ENCODE measurements around the gene STAM2.
"Not testable (repeated sequence)": the region's sequence is repeated elsewhere in the genome, so short reads cannot be mapped to it uniquely, and the experiment has no call there.

The STAM2 gene

GRCh38 chr2:152165306-152165705 lies 10.3 kb downstream of the STAM2 start:
- DNase-seq = no peak
- peaks cover 16% of the 10 kb centered on the region for H3K4me1 Mint-ChIP-seq
- no peaks in the 10 kb centered on the region for H3K27me3 Mint-ChIP-seq
- H3K9me3 Mint-ChIP-seq = peaks cover 2% of the 10 kb centered on the region
- CTCF ChIA-PET = interaction anchor here (0.7 to 1.0 kb wide), 2 partner anchors 10 to 473 kb away, joined by 3 to 4 read pairs; partner anchors contain the start of gene STAM2
- H3K4me3 Mint-ChIP-seq = no peak overlapping the region
- peak overlapping the region; percentile 5 for H3K27ac Mint-ChIP-seq
- peaks cover 6% of the 10 kb centered on the region for H3K36me3 Mint-ChIP-seq

- CTCF ChIA-PET, H3K4me3 Mint-ChIP-seq, H3K9me3 Mint-ChIP-seq, H3K36me3 Mint-ChIP-seq, H3K27ac Mint-ChIP-seq, H3K27me3 Mint-ChIP-seq, DNase-seq: not testable (repeated sequence)
- H3K4me1 Mint-ChIP-seq = peaks cover 13% of the 10 kb centered on the region
These were observed 11.9 kb downstream of the STAM2 start for GRCh38 chr2:152163669-152164068.

- no peak for DNase-seq
- H3K4me3 Mint-ChIP-seq = no peak overlapping the region
- no peak overlapping the region for H3K27ac Mint-ChIP-seq
- peaks cover 9% of the 10 kb centered on the region for H3K4me1 Mint-ChIP-seq
- H3K36me3 Mint-ChIP-seq = peaks cover 16% of the 10 kb centered on the region
- no peaks in the 10 kb centered on the region for H3K27me3 Mint-ChIP-seq
- peaks cover 5% of the 10 kb centered on the region for H3K9me3 Mint-ChIP-seq
- CTCF ChIA-PET = no interaction called here
These were observed 13.4 kb downstream of the STAM2 start for GRCh38 chr2:152162141-152162540.

GRCh38 chr2:152161598-152161997 lies 14.0 kb downstream of the STAM2 start:
- Mint-ChIP-seq H3K9me3 (peaks cover 5% of the 10 kb centered on the region), H3K4me3 (no peak overlapping the region), H3K27ac (no peak overlapping the region), H3K4me1 (peaks cover 3% of the 10 kb centered on the region), H3K27me3 (no peaks in the 10 kb centered on the region), H3K36me3 (peaks cover 20% of the 10 kb centered on the region)
- DNase-seq = no peak
- CTCF ChIA-PET = no interaction called here

- H3K27ac Mint-ChIP-seq, H3K4me3 Mint-ChIP-seq, H3K27me3 Mint-ChIP-seq, H3K9me3 Mint-ChIP-seq, DNase-seq, CTCF ChIA-PET, H3K4me1 Mint-ChIP-seq: not testable (repeated sequence)
- peaks cover 20% of the 10 kb centered on the region for H3K36me3 Mint-ChIP-seq
These were observed 15.2 kb downstream of the STAM2 start for GRCh38 chr2:152160378-152160777.

- H3K4me1 Mint-ChIP-seq = peaks cover 3% of the 10 kb centered on the region
- CTCF ChIA-PET = interaction anchor here (1.1 kb wide), 1 partner anchor 131 kb away, joined by 3 read pairs; no protein-coding TSS in a partner anchor
- no peak for DNase-seq
- no peaks in the 10 kb centered on the region for H3K27me3 Mint-ChIP-seq
- no peak overlapping the region for H3K4me3 Mint-ChIP-seq
- H3K27ac Mint-ChIP-seq = no peak overlapping the region
- peaks cover 5% of the 10 kb centered on the region for H3K9me3 Mint-ChIP-seq
- H3K36me3 Mint-ChIP-seq = peaks cover 20% of the 10 kb centered on the region
These were observed 18.3 kb downstream of the STAM2 start for GRCh38 chr2:152157253-152157652.

- H3K4me3 Mint-ChIP-seq = no peak overlapping the region
- CTCF ChIA-PET = no interaction called here
These were observed 20.4 kb downstream of the STAM2 start for GRCh38 chr2:152155209-152155608.

GRCh38 chr2:152154462-152154861 lies 21.1 kb downstream of the STAM2 start:
- no peak overlapping the region for H3K4me3 Mint-ChIP-seq
- H3K36me3 Mint-ChIP-seq = peaks cover 13% of the 10 kb centered on the region
- H3K4me1 Mint-ChIP-seq = peaks cover 2% of the 10 kb centered on the region
- CTCF ChIA-PET = no interaction called here
- H3K27me3 Mint-ChIP-seq = no peaks in the 10 kb centered on the region
- no peak for DNase-seq
- H3K27ac Mint-ChIP-seq = no peak overlapping the region
- peaks cover under 1% of the 10 kb centered on the region for H3K9me3 Mint-ChIP-seq

More at GRCh38 chr2:152155209-152155608, 20.4 kb downstream of the STAM2 start:
- Mint-ChIP-seq H3K27ac (no peak overlapping the region), H3K9me3 (peaks cover 3% of the 10 kb centered on the region), H3K36me3 (peaks cover 16% of the 10 kb centered on the region), H3K4me1 (peaks cover 3% of the 10 kb centered on the region), H3K27me3 (no peaks in the 10 kb centered on the region)
- DNase-seq = no peak

- Mint-ChIP-seq H3K4me3 (no peak overlapping the region), H3K9me3 (no peaks in the 10 kb centered on the region), H3K36me3 (peaks cover 7% of the 10 kb centered on the region), H3K27ac (no peak overlapping the region), H3K4me1 (peaks cover 11% of the 10 kb centered on the region), H3K27me3 (no peaks in the 10 kb centered on the region)
- peak; percentile 35 for DNase-seq
- CTCF ChIA-PET = no interaction called here
These were observed 40.9 kb downstream of the STAM2 start for GRCh38 chr2:152134488-152135280.

GRCh38 chr2:152132306-152132705 lies 43.3 kb downstream of the STAM2 start:
- Mint-ChIP-seq H3K9me3 (no peaks in the 10 kb centered on the region), H3K36me3 (peaks cover 6% of the 10 kb centered on the region), H3K27ac (no peak overlapping the region), H3K27me3 (no peaks in the 10 kb centered on the region), H3K4me1 (peaks cover 11% of the 10 kb centered on the region), H3K4me3 (no peak overlapping the region)
- CTCF ChIA-PET = no interaction called here
- DNase-seq = no peak

GRCh38 chr2:152127628-152128027 lies 47.9 kb downstream of the STAM2 start:
- Mint-ChIP-seq H3K36me3 (peaks cover 12% of the 10 kb centered on the region), H3K9me3 (no peaks in the 10 kb centered on the region), H3K4me3 (no peak overlapping the region), H3K4me1 (peaks cover 3% of the 10 kb centered on the region), H3K27me3 (no peaks in the 10 kb centered on the region), H3K27ac (no peak overlapping the region)
- DNase-seq = no peak
- CTCF ChIA-PET = no interaction called here

- H3K4me1 Mint-ChIP-seq = peaks cover 3% of the 10 kb centered on the region
- H3K9me3 Mint-ChIP-seq = no peaks in the 10 kb centered on the region
- CTCF ChIA-PET = no interaction called here
- no peaks in the 10 kb centered on the region for H3K27me3 Mint-ChIP-seq
- H3K36me3 Mint-ChIP-seq = peaks cover 12% of the 10 kb centered on the region
- no peak overlapping the region for H3K4me3 Mint-ChIP-seq
- no peak for DNase-seq
- H3K27ac Mint-ChIP-seq = no peak overlapping the region
These were observed 48.9 kb downstream of the STAM2 start for GRCh38 chr2:152126664-152127063.

- no peaks in the 10 kb centered on the region for H3K9me3 Mint-ChIP-seq
- H3K27me3 Mint-ChIP-seq = no peaks in the 10 kb centered on the region
- H3K36me3 Mint-ChIP-seq = peaks cover 18% of the 10 kb centered on the region
- peaks cover 3% of the 10 kb centered on the region for H3K4me1 Mint-ChIP-seq
- CTCF ChIA-PET = no interaction called here
- H3K27ac Mint-ChIP-seq = no peak overlapping the region
- no peak overlapping the region for H3K4me3 Mint-ChIP-seq
- no peak for DNase-seq
These were observed 53.4 kb downstream of the STAM2 start for GRCh38 chr2:152122161-152122560.

GRCh38 chr2:152120430-152120829 lies 55.1 kb downstream of the STAM2 start:
- no peaks in the 10 kb centered on the region for H3K27me3 Mint-ChIP-seq
- CTCF ChIA-PET = interaction anchor here (0.8 kb wide), 1 partner anchor 527 kb away, joined by 3 read pairs; no protein-coding TSS in a partner anchor
- H3K4me1 Mint-ChIP-seq = no peaks in the 10 kb centered on the region
- no peaks in the 10 kb centered on the region for H3K9me3 Mint-ChIP-seq
- no peak overlapping the region for H3K27ac Mint-ChIP-seq
- DNase-seq = no peak
- H3K36me3 Mint-ChIP-seq = peaks cover 14% of the 10 kb centered on the region
- no peak overlapping the region for H3K4me3 Mint-ChIP-seq

- peaks cover 4% of the 10 kb centered on the region for H3K36me3 Mint-ChIP-seq
- no peak overlapping the region for H3K27ac Mint-ChIP-seq
- H3K4me3 Mint-ChIP-seq = no peak overlapping the region
- CTCF ChIA-PET = no interaction called here
- no peak for DNase-seq
- no peaks in the 10 kb centered on the region for H3K27me3 Mint-ChIP-seq
- no peaks in the 10 kb centered on the region for H3K4me1 Mint-ChIP-seq
- H3K9me3 Mint-ChIP-seq = no peaks in the 10 kb centered on the region
These were observed 59.6 kb downstream of the STAM2 start for GRCh38 chr2:152115952-152116351.

All from activated naive CD4-positive, alpha-beta T cell treated with anti-CD3 and anti-CD28 coated beads, Interleukin-2, amount 10 ng/mL, durations not matched to agents 7 days and 5 days (primary cell).